ENCODE data around the gene CXCL8. TPM values are rescaled to one million over a fixed set of nuclear protein-coding genes. Genes with fewer than 3 reads are reported as not detected.
A peak's percentile ranks its signal among the peaks of the same experiment; 100 is the strongest.

The CXCL8 gene
- polyA plus RNA-seq, 3 donors: 275 to 604 (median 328) TPM

DNA sequence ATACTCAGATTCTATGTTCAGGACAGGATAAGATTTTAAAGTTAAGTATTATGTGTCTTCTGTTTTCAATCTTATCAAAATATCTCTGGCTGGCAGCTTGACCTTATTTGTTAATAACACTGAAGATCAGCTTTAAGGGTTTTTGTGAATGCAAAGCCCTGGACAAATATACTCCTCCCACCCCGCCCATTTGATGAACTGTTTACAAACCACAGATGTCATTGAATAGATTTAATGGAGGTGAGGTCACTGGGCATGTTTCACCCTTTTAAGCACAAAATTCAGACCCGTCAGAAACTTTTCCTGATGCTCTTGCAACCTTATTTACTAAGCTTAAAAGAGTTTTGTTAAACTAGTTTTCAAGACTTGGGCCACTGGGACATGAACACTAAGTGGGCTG lies 10.1 kb upstream of the CXCL8 start:
- H3K9ac ChIP-seq (ENCODE audit: insufficient read depth, low read length, poor library complexity, severe bottlenecking): no peak overlapping the region
- no peaks in the 10 kb centered on the region for H3K9me3 ChIP-seq (replicated peaks in 1 of 2; ENCODE audit: control insufficient read depth in 1 of 2, insufficient read depth in 1 of 2, low read length in 2 of 2)
- H3K27me3 ChIP-seq (ENCODE audit: control insufficient read depth in 2 of 2, insufficient read depth in 2 of 2, low read length in 2 of 2): no peaks in the 10 kb centered on the region
- peak overlapping the region; percentile 88 to 99 (median 96) for H3K27ac Mint-ChIP-seq
- intact Hi-C loops (cut with micrococcal nuclease): loop anchor here (5.0 to 10.0 kb wide), 4 partner anchors 105 to 932 kb away; partner anchors contain the start of gene CXCL6 (in 1 of the 2)
- peaks cover 60 to 62% of the 10 kb centered on the region in 2 donors for H3K4me1 ChIP-seq (ENCODE audit: control insufficient read depth in 1 of 2, insufficient read depth in 2 of 2, low read length in 2 of 2)
- TF ChIP-seq, protein P1, sequence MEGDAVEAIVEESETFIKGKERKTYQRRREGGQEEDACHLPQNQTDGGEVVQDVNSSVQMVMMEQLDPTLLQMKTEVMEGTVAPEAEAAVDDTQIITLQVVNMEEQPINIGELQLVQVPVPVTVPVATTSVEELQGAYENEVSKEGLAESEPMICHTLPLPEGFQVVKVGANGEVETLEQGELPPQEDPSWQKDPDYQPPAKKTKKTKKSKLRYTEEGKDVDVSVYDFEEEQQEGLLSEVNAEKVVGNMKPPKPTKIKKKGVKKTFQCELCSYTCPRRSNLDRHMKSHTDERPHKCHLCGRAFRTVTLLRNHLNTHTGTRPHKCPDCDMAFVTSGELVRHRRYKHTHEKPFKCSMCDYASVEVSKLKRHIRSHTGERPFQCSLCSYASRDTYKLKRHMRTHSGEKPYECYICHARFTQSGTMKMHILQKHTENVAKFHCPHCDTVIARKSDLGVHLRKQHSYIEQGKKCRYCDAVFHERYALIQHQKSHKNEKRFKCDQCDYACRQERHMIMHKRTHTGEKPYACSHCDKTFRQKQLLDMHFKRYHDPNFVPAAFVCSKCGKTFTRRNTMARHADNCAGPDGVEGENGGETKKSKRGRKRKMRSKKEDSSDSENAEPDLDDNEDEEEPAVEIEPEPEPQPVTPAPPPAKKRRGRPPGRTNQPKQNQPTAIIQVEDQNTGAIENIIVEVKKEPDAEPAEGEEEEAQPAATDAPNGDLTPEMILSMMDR (IDR thresholded peaks at IDR 0.05): no peak
- WGBS (ENCODE audit: insufficient coverage): no CpG with 5 or more reads among the region's 2 CpGs
- no peak overlapping the region for H3K4me3 Mint-ChIP-seq
- H3K36me3 ChIP-seq (replicated peaks in 1 of 2; ENCODE audit: control insufficient read depth in 1 of 2, insufficient read depth in 2 of 2, low read length in 2 of 2): no peaks in the 10 kb centered on the region
- no peak for DNase-seq
- no peaks in the 10 kb centered on the region for H4K20me1 ChIP-seq (ENCODE audit: insufficient read depth, low read length)
- H2AFZ ChIP-seq (ENCODE audit: insufficient read depth, low read depth, low read length, poor library complexity, severe bottlenecking): no peak overlapping the region
- no peak overlapping the region for H3K4me2 ChIP-seq (replicated peaks; ENCODE audit: extremely low read depth, low read length, poor library complexity, severe bottlenecking)
- H3K4me1 Mint-ChIP-seq: peaks cover 74% of the 10 kb centered on the region
- peaks cover 0 to 2% (median 1%) of the 10 kb centered on the region in 7 donors for H3K9me3 Mint-ChIP-seq
- H3K4me3 ChIP-seq (replicated peaks in 1 of 3; ENCODE audit: low read depth in 2 of 3, low read length in 3 of 3): peak overlapping the region in 1 of 3 experiments; percentile 33
- peak overlapping the region; percentile 34 to 90 for H3K27ac ChIP-seq (ENCODE audit: low read depth in 1 of 2, low read length in 2 of 2)
- H3K79me2 ChIP-seq (ENCODE audit: insufficient read depth, low read length): no peaks in the 10 kb centered on the region
- H3K36me3 Mint-ChIP-seq: peaks cover 0 to 11% of the 10 kb centered on the region in 2 donors
- peaks cover 0 to 5% (median 0%) of the 10 kb centered on the region in 3 donors for H3K27me3 Mint-ChIP-seq (ENCODE audit: low read depth in 3 of 3)

- no peaks in the 10 kb centered on the region for H4K20me1 ChIP-seq (ENCODE audit: insufficient read depth, low read length)
- peak overlapping the region; percentile 34 to 90 for H3K27ac ChIP-seq (ENCODE audit: low read depth in 1 of 2, low read length in 2 of 2)
- peaks cover 66 to 68% of the 10 kb centered on the region in 2 donors for H3K4me1 ChIP-seq (ENCODE audit: control insufficient read depth in 1 of 2, insufficient read depth in 2 of 2, low read length in 2 of 2)
- Mint-ChIP-seq H3K4me3 (peak overlapping the region; percentile 7 to 37), H3K9me3 (peaks cover 0 to 2% (median 1%) of the 10 kb centered on the region in 7 donors), H3K27me3 (ENCODE audit: low read depth in 3 of 3) (peaks cover 0 to 5% (median 0%) of the 10 kb centered on the region in 3 donors), H3K27ac (peak overlapping the region; percentile 88 to 99 (median 96)), H3K36me3 (peaks cover 0 to 11% of the 10 kb centered on the region in 2 donors), H3K4me1 (peaks cover 77% of the 10 kb centered on the region)
- no peak overlapping the region for H2AFZ ChIP-seq (ENCODE audit: insufficient read depth, low read depth, low read length, poor library complexity, severe bottlenecking)
- peak; percentile 72 to 93 (median 86) for DNase-seq
- no peaks in the 10 kb centered on the region for H3K36me3 ChIP-seq (replicated peaks in 1 of 2; ENCODE audit: control insufficient read depth in 1 of 2, insufficient read depth in 2 of 2, low read length in 2 of 2)
- 0% methylated on average over 1 of the region's 3 CpGs for WGBS (ENCODE audit: insufficient coverage)
- H3K9me3 ChIP-seq (replicated peaks in 1 of 2; ENCODE audit: control insufficient read depth in 1 of 2, insufficient read depth in 1 of 2, low read length in 2 of 2): no peaks in the 10 kb centered on the region
- H3K4me2 ChIP-seq (replicated peaks; ENCODE audit: extremely low read depth, low read length, poor library complexity, severe bottlenecking): peak overlapping the region; percentile 53
- TF ChIP-seq, protein P1 (IDR thresholded peaks at IDR 0.05): no peak
- no peak overlapping the region for H3K9ac ChIP-seq (ENCODE audit: insufficient read depth, low read length, poor library complexity, severe bottlenecking)
- H3K4me3 ChIP-seq (replicated peaks in 1 of 3; ENCODE audit: low read depth in 2 of 3, low read length in 3 of 3): peak overlapping the region in 1 of 3 experiments; percentile 33
- H3K79me2 ChIP-seq (ENCODE audit: insufficient read depth, low read length): no peaks in the 10 kb centered on the region
- H3K27me3 ChIP-seq (ENCODE audit: control insufficient read depth in 2 of 2, insufficient read depth in 2 of 2, low read length in 2 of 2): no peaks in the 10 kb centered on the region
- intact Hi-C loops (cut with micrococcal nuclease): loop anchor here (5.0 to 10.0 kb wide), 4 partner anchors 104 to 931 kb away; partner anchors contain the start of gene CXCL6 (in 1 of the 2)
Measured at GRCh38 chr4:73730867-73731266, 9.5 kb upstream of the CXCL8 start.

Measured in CD14-positive monocyte (primary cell).